IPS-11a (cell line): ENCODE measurements around the gene MGAT4A.
"Not testable (repeated sequence)": the region's sequence is repeated elsewhere in the genome, so short reads cannot be mapped to it uniquely, and the experiment has no call there.

Experiments used
- H3K4me3 ChIP-seq: one replicate; pipeline ENCODE4 v1.5.1; 2013; ENCODE audit warnings: low read depth, low read length, control low read depth

The MGAT4A gene

GRCh38 chr2:98730707-98731040 lies 258 bp downstream of the MGAT4A start:
- peak overlapping the region; percentile 50 for H3K4me3 ChIP-seq

GRCh38 chr2:98730053-98730706 lies 752 bp downstream of the MGAT4A start:
- peak overlapping the region; percentile 50 for H3K4me3 ChIP-seq

DNA sequence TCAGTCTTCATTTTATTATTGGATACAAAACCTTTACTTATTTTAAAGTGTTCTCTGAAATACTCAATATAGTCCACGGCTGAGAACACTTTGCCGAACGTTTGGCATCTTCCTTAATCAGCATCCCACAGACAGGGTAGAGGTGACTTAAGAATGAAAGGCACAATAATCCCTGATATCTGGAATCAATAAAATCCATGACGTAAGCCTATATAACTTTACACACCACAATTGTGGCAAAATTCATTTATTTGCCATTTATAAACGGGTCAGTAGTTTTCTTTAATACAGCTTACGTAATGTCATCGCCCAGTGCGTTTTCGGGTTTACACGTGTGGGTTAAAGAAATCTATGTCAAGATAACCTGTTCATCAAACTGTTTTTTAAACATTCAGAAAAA lies 1.3 kb downstream of the MGAT4A start:
- H3K4me3 ChIP-seq: no peak overlapping the region

GRCh38 chr2:98728088-98728718 lies 2.7 kb downstream of the MGAT4A start:
- H3K4me3 ChIP-seq: not testable (repeated sequence)

- no peak overlapping the region for H3K4me3 ChIP-seq
Observed at GRCh38 chr2:98727369-98728087, 3.4 kb downstream of the MGAT4A start.

DNA sequence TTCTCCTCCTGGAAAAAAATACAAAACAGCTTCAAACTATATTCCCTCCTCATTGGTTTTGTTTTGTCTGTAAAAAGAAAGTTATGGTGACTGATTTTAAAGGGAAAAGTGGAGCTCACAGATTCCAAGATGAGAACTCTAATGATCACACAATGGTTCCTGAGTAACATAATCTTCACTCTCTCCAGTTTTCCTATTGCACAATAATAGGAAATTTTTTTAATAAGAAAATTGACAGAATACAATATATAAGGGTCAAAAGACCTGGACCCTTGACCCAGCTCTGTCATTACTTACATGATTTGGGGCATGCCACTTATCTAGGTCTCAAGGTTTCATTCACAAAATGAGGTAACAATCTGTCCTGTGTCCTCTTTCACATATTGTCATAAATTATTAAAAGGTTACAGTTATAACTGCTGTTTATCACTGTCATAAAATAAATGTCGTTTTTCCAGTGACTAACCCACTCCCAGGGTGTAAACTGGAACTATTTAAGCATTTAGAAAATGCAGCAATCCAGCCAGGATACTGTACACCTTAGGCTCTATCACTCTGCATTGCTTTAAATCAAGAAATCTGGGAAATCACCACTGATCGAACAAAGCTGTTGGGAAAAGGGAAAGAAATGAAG lies 4.1 kb downstream of the MGAT4A start:
- no peak overlapping the region for H3K4me3 ChIP-seq

GRCh38 chr2:98726205-98726604 lies 4.7 kb downstream of the MGAT4A start:
- no peak overlapping the region for H3K4me3 ChIP-seq

- no peak overlapping the region for H3K4me3 ChIP-seq
Observed at GRCh38 chr2:98720286-98720685, 10.6 kb downstream of the MGAT4A start.

GRCh38 chr2:98717621-98718020 lies 13.3 kb downstream of the MGAT4A start:
- H3K4me3 ChIP-seq: no peak overlapping the region

- no peak overlapping the region for H3K4me3 ChIP-seq
Observed at GRCh38 chr2:98716786-98717185, 14.1 kb downstream of the MGAT4A start.

DNA sequence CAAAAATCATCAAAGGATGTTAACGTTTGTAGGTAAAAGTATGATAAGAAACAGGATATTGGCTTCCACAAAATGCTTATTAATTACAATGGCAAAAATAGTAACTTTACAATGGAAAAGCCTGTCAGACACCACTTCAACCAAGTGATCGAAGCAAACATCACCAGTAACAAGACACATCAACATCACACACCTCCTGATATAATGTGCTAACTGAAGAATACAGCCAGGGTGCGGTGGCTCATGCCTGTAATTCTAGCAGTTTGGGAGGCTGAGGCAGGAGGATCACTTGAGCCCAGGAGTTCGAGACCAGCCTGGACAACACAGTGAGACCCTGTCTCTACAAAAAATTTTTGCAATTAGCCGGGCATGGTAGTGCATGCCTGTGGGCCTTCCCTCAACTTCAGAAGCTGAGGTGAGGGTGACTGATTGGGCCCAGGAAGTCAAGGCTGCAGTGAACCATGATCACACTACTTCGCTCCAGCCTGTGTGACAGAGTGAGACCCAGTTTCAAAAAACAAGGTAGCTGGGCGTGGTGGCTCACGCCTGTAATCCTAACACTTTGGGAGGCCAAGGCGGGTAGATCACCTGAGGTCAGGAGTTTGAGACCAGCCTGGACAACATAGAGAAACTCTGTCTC lies 15.0 kb downstream of the MGAT4A start:
- no peak overlapping the region for H3K4me3 ChIP-seq

DNA sequence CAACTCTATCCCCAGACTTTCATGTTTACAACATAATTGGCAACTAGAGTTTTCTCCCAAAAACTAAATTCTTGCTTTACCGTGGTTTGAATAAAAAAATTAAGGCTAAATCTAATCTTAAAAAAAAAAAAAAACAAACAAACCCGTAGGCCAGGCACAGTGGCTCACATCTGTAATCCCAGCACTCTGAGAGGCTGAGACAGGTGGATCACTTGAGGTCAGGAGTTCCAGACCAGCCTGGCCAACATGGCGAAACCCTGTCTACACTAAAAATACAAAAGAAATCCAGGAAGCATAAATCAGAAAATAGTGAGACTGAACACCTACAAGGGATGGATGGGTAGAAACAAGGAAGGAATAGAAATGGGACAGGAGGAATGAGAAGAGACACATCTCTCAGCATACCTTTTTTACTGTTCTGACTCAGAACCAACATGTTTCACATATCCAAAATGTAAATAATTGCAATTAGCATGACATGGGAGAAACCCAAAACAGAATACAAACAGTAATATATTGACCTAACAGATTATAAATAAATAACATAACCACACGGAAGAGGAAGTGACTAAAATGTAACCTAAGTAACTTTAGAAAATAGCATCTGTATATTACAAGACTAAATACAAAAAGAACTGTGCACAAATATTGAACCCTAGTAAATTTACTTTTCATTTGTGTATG lies 17.5 kb downstream of the MGAT4A start:
- no peak overlapping the region for H3K4me3 ChIP-seq

- no peak overlapping the region for H3K4me3 ChIP-seq
Observed at GRCh38 chr2:98712145-98712544, 18.8 kb downstream of the MGAT4A start.

DNA sequence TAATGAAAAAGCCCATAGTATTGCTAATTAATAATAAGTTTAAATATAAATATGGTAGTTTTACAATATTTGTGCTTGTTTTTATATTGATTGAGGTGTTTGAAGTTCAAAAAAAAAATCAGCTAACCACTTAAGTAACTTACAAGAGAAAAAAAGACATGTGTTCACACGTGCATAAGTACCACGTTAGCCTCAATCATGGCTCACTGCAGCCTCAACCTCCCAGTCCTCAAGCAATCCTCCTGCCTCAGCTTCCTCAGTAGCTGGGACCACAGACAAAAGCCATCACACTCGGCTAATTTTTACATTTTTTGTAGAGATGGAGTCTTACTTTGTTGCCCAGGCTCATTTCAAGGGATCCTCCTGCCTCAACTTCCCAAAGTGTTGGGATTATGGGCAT lies 19.4 kb downstream of the MGAT4A start:
- no peak overlapping the region for H3K4me3 ChIP-seq

GRCh38 chr2:98710734-98711133 lies 20.2 kb downstream of the MGAT4A start:
- H3K4me3 ChIP-seq: no peak overlapping the region

DNA sequence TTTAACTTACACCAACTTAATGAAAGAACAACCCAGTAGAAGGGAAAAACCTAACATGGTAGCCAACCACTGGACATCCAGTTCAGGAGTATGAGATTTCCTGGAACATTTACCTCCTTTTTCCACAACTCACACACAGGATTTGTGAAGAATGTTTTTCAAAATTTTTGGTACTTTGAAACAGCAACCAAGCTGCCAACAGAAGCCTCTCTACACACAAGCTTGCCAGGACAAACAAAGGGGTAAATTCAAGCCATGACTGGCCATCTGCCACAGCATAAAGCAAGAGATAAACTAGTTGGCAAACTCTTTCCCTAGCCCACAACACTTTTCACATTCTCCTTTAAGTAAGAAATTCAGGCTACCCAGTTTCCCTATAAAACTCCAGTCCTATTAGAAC lies 21.4 kb downstream of the MGAT4A start:
- H3K4me3 ChIP-seq: no peak overlapping the region

DNA sequence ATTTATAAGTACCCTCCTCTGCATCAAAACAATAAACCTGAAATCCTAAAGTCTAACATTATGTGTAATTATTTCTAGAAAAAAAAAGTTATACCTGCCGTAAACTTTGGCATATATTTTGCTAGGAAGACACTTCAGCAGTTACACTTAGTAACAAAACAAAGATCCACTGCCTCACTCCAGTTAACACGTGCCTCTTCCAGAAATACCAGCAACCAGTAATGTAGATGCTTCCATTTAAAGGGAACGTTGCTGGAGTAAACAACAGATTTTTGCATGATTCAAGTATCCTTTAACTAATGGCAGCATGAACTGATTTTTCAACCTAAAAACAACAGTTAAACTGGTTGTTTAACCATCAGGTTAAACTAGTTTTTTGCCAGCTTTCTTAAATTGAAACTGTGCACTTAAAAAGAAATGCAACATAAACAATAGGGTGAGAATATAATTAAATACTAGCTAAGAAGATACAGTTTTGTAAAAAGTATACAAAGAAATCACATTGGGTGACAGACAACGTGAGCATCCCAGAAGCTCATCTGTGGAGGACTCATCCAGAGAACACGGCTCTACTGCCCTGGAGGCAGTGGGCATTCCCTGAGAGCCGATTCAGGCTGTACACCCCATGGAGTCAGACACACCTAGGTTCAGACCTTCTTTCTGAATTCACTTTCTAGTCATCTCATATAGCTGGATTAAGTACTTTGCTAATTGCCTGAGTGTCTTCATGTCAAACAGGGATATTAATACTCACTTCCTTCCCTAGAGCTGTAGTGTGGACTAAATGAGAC lies 22.3 kb downstream of the MGAT4A start:
- H3K4me3 ChIP-seq: no peak overlapping the region

GRCh38 chr2:98706591-98706990 lies 24.3 kb downstream of the MGAT4A start:
- H3K4me3 ChIP-seq: no peak overlapping the region

DNA sequence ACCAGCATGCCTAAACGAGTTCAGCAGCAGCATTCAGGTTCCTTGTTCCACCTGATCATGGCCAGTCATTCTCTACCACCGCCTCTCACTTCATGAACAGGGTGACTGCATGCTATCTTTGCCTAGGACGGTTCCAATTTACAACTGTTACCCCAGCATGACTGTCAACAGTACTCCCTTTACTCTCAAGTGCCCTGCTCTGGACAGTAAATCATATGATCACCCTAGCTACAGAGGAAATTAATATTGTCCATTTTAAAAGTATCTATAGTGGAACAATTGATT lies 25.7 kb downstream of the MGAT4A start:
- no peak overlapping the region for H3K4me3 ChIP-seq
